SK-N-SH treated with all-trans-retinoic acid at 6 μM for 48 hours (cell line): Measurements from ENCODE around the gene CRABP1.

Experiments used
- ATAC-seq: fragments of 200-7000 bp; cut with Tn5 transposase; 3 replicates; pipeline ENCODE4 v1.9.1; 2020; ENCODE audit warnings: mild to moderate bottlenecking, moderate library complexity
- ARNTL ChIP-seq: fragments of 450-650 bp; formaldehyde crosslinking; IDR thresholded peaks from 2 replicates; pipeline ENCODE4 v1.5.0; 2020; ENCODE audit warnings: low read depth, mild to moderate bottlenecking, moderate library complexity, borderline replicate concordance
- BACH2 ChIP-seq: fragments of 250-450 bp; sonication (Bioruptor Pico); IDR thresholded peaks from 2 replicates; pipeline ENCODE4 v1.9.0; 2021; ENCODE audit warnings: mild to moderate bottlenecking, borderline replicate concordance
- CREB5 ChIP-seq: fragments of 250-450 bp; sonication (Bioruptor Pico); IDR thresholded peaks from 2 replicates; pipeline ENCODE4 v1.5.1; 2020; ENCODE audit warnings: low read depth, mild to moderate bottlenecking, moderate library complexity
- CSDC2 ChIP-seq: fragments of 250-450 bp; sonication (Bioruptor Pico); IDR thresholded peaks from 2 replicates; pipeline ENCODE4 v1.5.0; 2020; ENCODE audit warnings: mild to moderate bottlenecking, moderate library complexity
- ESRRG ChIP-seq: fragments of 250-450 bp; sonication (Bioruptor Pico); IDR thresholded peaks from 2 replicates; pipeline ENCODE4 v1.6.1; 2021; ENCODE audit warnings: mild to moderate bottlenecking
- GLIS3 ChIP-seq: fragments of 250-450 bp; sonication (Bioruptor Pico); IDR thresholded peaks from 2 replicates; pipeline ENCODE4 v1.5.0; 2020; ENCODE audit warnings: mild to moderate bottlenecking, moderate library complexity
- ISL1 ChIP-seq: fragments of 250-450 bp; sonication (Bioruptor Pico); IDR thresholded peaks from 2 replicates; pipeline ENCODE4 v2.1.2; 2022; ENCODE audit warnings: mild to moderate bottlenecking, moderate library complexity
- OSR1 ChIP-seq: fragments of 250-450 bp; sonication (Bioruptor Pico); IDR thresholded peaks from 2 replicates; pipeline ENCODE4 v1.8.0; 2022; ENCODE audit warnings: moderate library complexity, mild to moderate bottlenecking, inconsistent platforms
- PATZ1 ChIP-seq: fragments of 250-450 bp; sonication (Bioruptor Pico); IDR thresholded peaks from 2 replicates; pipeline ENCODE4 v1.8.0; 2020; ENCODE audit warnings: mild to moderate bottlenecking, moderate library complexity, borderline replicate concordance
- POU6F1 ChIP-seq: fragments of 250-450 bp; sonication (Bioruptor Pico); IDR thresholded peaks from 2 replicates; pipeline ENCODE4 v1.8.0; 2021; ENCODE audit warnings: low read depth, mild to moderate bottlenecking, moderate library complexity, borderline replicate concordance
- PPARA ChIP-seq: fragments of 250-450 bp; sonication (Bioruptor Pico); IDR thresholded peaks from 2 replicates; pipeline ENCODE4 v1.5.0; 2020; ENCODE audit warnings: mild to moderate bottlenecking, borderline replicate concordance
- RARB ChIP-seq: fragments of 250-450 bp; sonication (Bioruptor Pico); IDR thresholded peaks from 2 replicates; pipeline ENCODE4 v1.8.0; 2021; ENCODE audit warnings: mild to moderate bottlenecking, moderate library complexity
- SNAI2 ChIP-seq: fragments of 250-450 bp; sonication (Bioruptor Pico); IDR thresholded peaks from 2 replicates; pipeline ENCODE4 v1.5.0; 2020; ENCODE audit warnings: mild to moderate bottlenecking, moderate library complexity
- TCF4 ChIP-seq: fragments of 250-450 bp; sonication (Bioruptor Pico); IDR thresholded peaks from 2 replicates; pipeline ENCODE4 v1.8.0; 2021; ENCODE audit warnings: mild to moderate bottlenecking, moderate library complexity, borderline replicate concordance
- TOX ChIP-seq: fragments of 250-450 bp; sonication (Bioruptor Pico); IDR thresholded peaks from 2 replicates; pipeline ENCODE4 v1.8.0; 2021; ENCODE audit warnings: mild to moderate bottlenecking, moderate library complexity, borderline replicate concordance
- TSHZ2 ChIP-seq: fragments of 250-450 bp; sonication (Bioruptor Pico); IDR thresholded peaks from 2 replicates; pipeline ENCODE4 v1.5.0; 2020; ENCODE audit warnings: mild to moderate bottlenecking, moderate library complexity
- ZC3H10 ChIP-seq: fragments of 250-450 bp; sonication (Bioruptor Pico); IDR thresholded peaks from 2 replicates; pipeline ENCODE4 v1.5.1; 2021; ENCODE audit warnings: mild to moderate bottlenecking, moderate library complexity
- ZFP3 ChIP-seq: fragments of 250-450 bp; sonication (Bioruptor Pico); IDR thresholded peaks from 2 replicates; pipeline ENCODE4 v1.5.0; 2020; ENCODE audit warnings: mild to moderate bottlenecking, moderate library complexity
- ZFP30 ChIP-seq: fragments of 450-650 bp; formaldehyde crosslinking; IDR thresholded peaks from 2 replicates; pipeline ENCODE4 v1.5.0; 2022; ENCODE audit warnings: mild to moderate bottlenecking, moderate library complexity
- ZNF565 ChIP-seq: fragments of 450-650 bp; formaldehyde crosslinking; conservative IDR thresholded peaks from 2 replicates; pipeline ENCODE4 v1.5.0; 2020; ENCODE audit warnings: low read depth, mild to moderate bottlenecking, moderate library complexity
- ZNF70 ChIP-seq: fragments of 450-650 bp; formaldehyde crosslinking; IDR thresholded peaks from 2 replicates; pipeline ENCODE4 v1.5.0; 2020; ENCODE audit warnings: mild to moderate bottlenecking, moderate library complexity

CRABP1 gene

GRCh38 chr15:78304216-78305066 is 35.7 kb upstream of the CRABP1 start:
- TF ChIP-seq POU6F1 (CRISPR knock-in tag) (no peak), PPARA (CRISPR knock-in tag) (no peak), BACH2 (CRISPR knock-in tag) (no peak), OSR1 (CRISPR knock-in tag) (no peak), CREB5 (CRISPR knock-in tag) (no peak), CSDC2 (CRISPR knock-in tag) (no peak), ZFP30 (CRISPR knock-in tag) (no peak), TSHZ2 (CRISPR knock-in tag) (no peak), TCF4 (CRISPR knock-in tag) (no peak), ISL1 (no peak), SNAI2 (CRISPR knock-in tag) (no peak), TOX (no peak), GLIS3 (CRISPR knock-in tag) (no peak), ARNTL (CRISPR knock-in tag) (no peak), ZC3H10 (no peak), RARB (no peak), ESRRG (CRISPR knock-in tag) (no peak)
- no peak for ATAC-seq

- ATAC-seq: peak; percentile 46
- no peak for TF ChIP-seq PPARA (CRISPR knock-in tag)
- no peak for TF ChIP-seq PATZ1 (CRISPR knock-in tag)
- no peak for TF ChIP-seq RARB
- TF ChIP-seq CREB5 (CRISPR knock-in tag): no peak
- no peak for TF ChIP-seq ZFP30 (CRISPR knock-in tag)
- TF ChIP-seq OSR1 (CRISPR knock-in tag): no peak
- TF ChIP-seq ISL1: no peak
- TF ChIP-seq TCF4 (CRISPR knock-in tag): no peak
- no peak for TF ChIP-seq POU6F1 (CRISPR knock-in tag)
- no peak for TF ChIP-seq BACH2 (CRISPR knock-in tag)
- TF ChIP-seq ARNTL (CRISPR knock-in tag): no peak
- no peak for TF ChIP-seq ZNF70 (CRISPR knock-in tag)
- TF ChIP-seq ZNF565: no peak
- TF ChIP-seq ZC3H10: no peak
- no peak for TF ChIP-seq TSHZ2 (CRISPR knock-in tag)
- TF ChIP-seq ZFP3 (CRISPR knock-in tag): no peak
- TF ChIP-seq TOX: no peak
These were observed 33.9 kb upstream of the CRABP1 start for GRCh38 chr15:78306176-78306774.
